ENCODE data around the gene MBNL1.

GRCh38 chr3:152263711-152264110 is 5.0 kb upstream of the MBNL1 start:
- no peak for TF ChIP-seq BHLHE40 (IDR thresholded peaks at IDR 0.05; ENCODE audit: borderline replicate concordance)
- TF ChIP-seq FOXA1 (IDR thresholded peaks at IDR 0.05): no peak
- TF ChIP-seq SP1 (IDR thresholded peaks at IDR 0.05): no peak
- TF ChIP-seq FOXK2 (IDR thresholded peaks at IDR 0.05): no peak
- TF ChIP-seq ZNF384 (IDR thresholded peaks at IDR 0.05): no peak
- TF ChIP-seq SUZ12 (IDR thresholded peaks at IDR 0.05): no peak
- TF ChIP-seq PKNOX1 (IDR thresholded peaks at IDR 0.05): no peak
- no peak for TF ChIP-seq ELF4 (IDR thresholded peaks at IDR 0.05)
- no peak for TF ChIP-seq ARNT (IDR thresholded peaks at IDR 0.05)

All from HEK293T (cell line).